T-cell (primary cell): ENCODE data around the gene RPL31. TPM values are rescaled to one million over a fixed set of nuclear protein-coding genes. Genes with fewer than 3 reads are reported as not detected.
"Not testable (repeated sequence)": the region's sequence is repeated elsewhere in the genome, so short reads cannot be mapped to it uniquely, and the experiment has no call there.

Experiments used
- ATAC-seq, 4 experiments: fragments of 200-7000 bp in 3 of 4; fragments of 150-1000 bp in 1 of 4; cut with Tn5 transposase; replicated peaks in 1 of 4; 1 replicate in 3 of 4; 2 replicates in 1 of 4; pipeline ENCODE4 v1.10.0; 2021; ENCODE audit warnings: moderate library complexity in 3 of 4, mild to moderate bottlenecking in 2 of 4, moderate number of reproducible peaks in 1 of 4
- CTCF ChIA-PET, 2 donors: fragments of 300-600 bp; sonication (Branson Sonifier 250); formaldehyde crosslinking; loops; one replicate each; lab custom pipeline; 2022; ENCODE audit warnings: antibody characterized with exemption in 2 of 2; lab: Charles Lee
- POLR2A ChIA-PET, 2 donors: fragments of 300-600 bp; sonication (Branson Sonifier 250); formaldehyde crosslinking; loops; one replicate each; lab custom pipeline; 2022; ENCODE audit warnings: antibody characterized with exemption in 2 of 2; lab: Charles Lee
- DNase-seq, 35 experiments: peaks; one replicate each; pipeline versions ENCODE4 v3.0.0 to v3.0.0-alpha.2; 2013 to 2023
- H3K27ac ChIP-seq: one replicate; pipeline ENCODE4 v1.5.1; 2013; ENCODE audit warnings: low read length
- H3K27me3 ChIP-seq, 2 experiments: replicated peaks in 1 of 2; 1 replicate in 1 of 2; 2 replicates in 1 of 2; pipeline versions ENCODE4 v1.6.1 to v1.7.0; 2013; ENCODE audit warnings: low read length in 1 of 2, mixed read lengths in 1 of 2; ENCODE audit not compliant: control insufficient read depth in 2 of 2, insufficient read depth in 2 of 2; ENCODE audit errors: extremely low read depth in 1 of 2
- H3K36me3 ChIP-seq, 2 donors: 1 replicate in 1 of 2; 2 replicates in 1 of 2; pipeline versions ENCODE4 v1.6.1 to v1.7.0; 2013; ENCODE audit warnings: low read length in 1 of 2; ENCODE audit not compliant: control insufficient read depth in 2 of 2, insufficient read depth in 1 of 2; ENCODE audit errors: extremely low read depth in 1 of 2
- H3K4me1 ChIP-seq, 2 experiments: 1 replicate in 1 of 2; 2 replicates in 1 of 2; pipeline versions ENCODE4 v1.6.1 to v1.7.0; 2013; ENCODE audit warnings: low read length in 2 of 2, mixed read lengths in 1 of 2; ENCODE audit not compliant: insufficient read depth in 2 of 2, control insufficient read depth in 1 of 2; ENCODE audit errors: extremely low read depth in 1 of 2
- H3K4me3 ChIP-seq, 2 donors: 1 replicate in 1 of 2; 2 replicates in 1 of 2; pipeline versions ENCODE4 v1.5.1 to v1.7.0; 2013; ENCODE audit warnings: mild to moderate bottlenecking in 2 of 2, low read length in 1 of 2, moderate library complexity in 1 of 2; ENCODE audit not compliant: control insufficient read depth in 1 of 2; ENCODE audit errors: extremely low read depth in 1 of 2
- H3K9me3 ChIP-seq: 2 replicates; pipeline ENCODE4 v1.7.0; 2013
- H3K27ac Mint-ChIP-seq, 2 donors: one replicate each; pipeline ENCODE4 v1.8.0; 2020 to 2021; ENCODE audit warnings: mild to moderate bottlenecking in 2 of 2, mixed read lengths in 2 of 2
- H3K27me3 Mint-ChIP-seq, 2 donors: one replicate each; pipeline ENCODE4 v1.8.0; 2021 to 2022; ENCODE audit warnings: mixed read lengths in 2 of 2
- H3K36me3 Mint-ChIP-seq: one replicate; pipeline ENCODE4 v1.8.0; 2021; ENCODE audit warnings: mixed read lengths
- H3K4me1 Mint-ChIP-seq, 3 donors: one replicate each; pipeline ENCODE4 v1.8.0; 2020 to 2022; ENCODE audit warnings: mixed read lengths in 3 of 3, mild to moderate bottlenecking in 1 of 3
- H3K4me3 Mint-ChIP-seq, 3 donors: one replicate each; pipeline ENCODE4 v1.8.0; 2020 to 2022; ENCODE audit warnings: mild to moderate bottlenecking in 3 of 3, mixed read lengths in 3 of 3, moderate library complexity in 3 of 3
- H3K9me3 Mint-ChIP-seq, 3 donors: one replicate each; pipeline ENCODE4 v1.8.0; 2020 to 2022; ENCODE audit warnings: mixed read lengths in 3 of 3
- WGBS: methylation state at CpG from one replicate; pipeline ENCODE4 v1.1.5; 2013; ENCODE audit warnings: missing lambda C conversion rate; ENCODE audit not compliant: insufficient coverage; 5-methylcytosine and 5-hydroxymethylcytosine counted together
- total RNA-seq, 35 experiments: library from RNA in 6 of 35; stranded (reverse) in 6 of 35; fragments of 120-200 nt in 1 of 35; gene quantifications; one replicate each; pipeline versions ENCODE4 v1.2.1 to v1.2.4 and lab custom pipeline; 2013 to 2026

Gene RPL31
- total RNA-seq, 5 donors from 2014 or later (not counting 1 experiment from before 2014, with no cell fraction given) = 1,802 to 2,371 (median 2,279) TPM

DNA sequence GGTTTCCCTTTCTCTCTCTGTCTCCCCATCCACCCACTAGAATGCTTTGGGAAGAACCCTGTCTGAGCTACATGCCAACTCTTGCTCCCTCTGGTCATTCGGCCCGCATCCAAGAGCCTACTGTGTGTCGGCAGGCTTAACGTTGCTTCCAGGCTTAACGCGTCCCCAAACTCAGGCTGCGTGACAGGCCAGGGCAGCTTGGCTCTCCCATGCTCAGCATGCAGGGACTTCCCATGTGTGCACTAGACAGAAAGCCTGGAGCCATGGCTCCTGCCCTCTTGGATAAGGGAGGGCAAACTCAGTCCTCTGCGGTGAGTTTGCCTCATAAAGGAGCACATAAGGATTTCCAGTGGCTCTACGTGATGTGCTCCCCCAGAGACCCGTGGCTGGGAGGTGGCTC, 43.2 kb downstream of the RPL31 start:
- H3K27ac Mint-ChIP-seq = no peak overlapping the region
- Histone ChIP-seq H3K36me3 (no peaks in the 10 kb centered on the region), H3K27ac (no peak overlapping the region), H3K4me3 (no peak overlapping the region), H3K27me3 (no peaks in the 10 kb centered on the region), H3K9me3 (no peaks in the 10 kb centered on the region), H3K4me1 (no peaks in the 10 kb centered on the region)
- no peak overlapping the region for H3K4me3 Mint-ChIP-seq
- no peaks in the 10 kb centered on the region for H3K4me1 Mint-ChIP-seq
- DNase-seq = no peak
- CTCF ChIA-PET = no interaction called here
- peaks cover 0 to 1% of the 10 kb centered on the region in 2 donors for H3K27me3 Mint-ChIP-seq
- POLR2A ChIA-PET = no interaction called here
- H3K9me3 Mint-ChIP-seq = peaks cover 0 to 2% (median 0%) of the 10 kb centered on the region in 3 donors
- ATAC-seq = no peak
- 92% methylated on average over 10 of the region's 10 CpGs for WGBS
- H3K36me3 Mint-ChIP-seq = no peaks in the 10 kb centered on the region

DNA sequence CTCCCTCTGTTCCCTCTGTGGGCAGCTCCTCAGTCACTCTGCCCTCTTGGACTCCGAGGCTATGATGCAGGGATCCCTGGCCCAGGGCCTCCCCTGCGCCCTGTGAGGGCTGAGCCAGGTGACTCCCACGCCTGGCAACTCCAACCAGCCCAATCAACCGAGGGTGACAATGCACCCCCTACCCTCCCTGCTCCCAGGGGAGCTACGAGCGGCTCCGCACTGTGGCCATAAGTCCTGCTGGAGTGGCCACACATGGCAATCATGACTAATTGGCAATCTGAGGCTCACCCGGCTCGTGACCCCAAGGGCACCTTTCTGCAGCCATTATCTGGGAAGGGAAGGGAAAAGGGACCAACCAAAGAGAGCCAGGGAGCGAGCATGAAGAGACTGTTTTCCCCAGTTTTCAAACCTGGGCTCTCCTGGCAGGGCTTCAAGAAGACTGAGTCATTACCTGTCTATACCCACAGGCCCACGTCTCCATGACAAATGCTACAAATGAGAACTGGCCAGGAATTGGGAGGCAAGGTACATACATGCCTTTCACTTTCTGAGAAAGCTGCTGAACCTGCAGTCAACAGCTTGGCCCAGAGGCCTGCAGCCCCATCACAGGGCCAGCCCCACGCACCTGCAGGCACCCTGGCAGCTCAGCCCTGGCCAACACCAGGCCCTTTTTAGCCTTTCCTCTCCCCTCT, 45.1 kb downstream of the RPL31 start:
- 79% methylated on average over 4 of the region's 12 CpGs for WGBS
- POLR2A ChIA-PET = interaction anchor here in 1 of 2 donors (0.5 kb wide), 1 partner anchor 1111 kb away, joined by 3 read pairs; no protein-coding TSS in a partner anchor
- Mint-ChIP-seq H3K4me3 (no peak overlapping the region), H3K27ac (no peak overlapping the region), H3K4me1 (no peaks in the 10 kb centered on the region), H3K27me3 (no peaks in the 10 kb centered on the region), H3K9me3 (peaks cover 0 to 3% (median 0%) of the 10 kb centered on the region in 3 donors), H3K36me3 (no peaks in the 10 kb centered on the region)
- ATAC-seq = no peak
- no peak for DNase-seq
- no peaks in the 10 kb centered on the region for H3K9me3 ChIP-seq
- H3K4me1 ChIP-seq = no peaks in the 10 kb centered on the region
- CTCF ChIA-PET = no interaction called here
- H3K27ac ChIP-seq = no peak overlapping the region
- H3K4me3 ChIP-seq = no peak overlapping the region
- H3K36me3 ChIP-seq = no peaks in the 10 kb centered on the region
- no peaks in the 10 kb centered on the region for H3K27me3 ChIP-seq

DNA sequence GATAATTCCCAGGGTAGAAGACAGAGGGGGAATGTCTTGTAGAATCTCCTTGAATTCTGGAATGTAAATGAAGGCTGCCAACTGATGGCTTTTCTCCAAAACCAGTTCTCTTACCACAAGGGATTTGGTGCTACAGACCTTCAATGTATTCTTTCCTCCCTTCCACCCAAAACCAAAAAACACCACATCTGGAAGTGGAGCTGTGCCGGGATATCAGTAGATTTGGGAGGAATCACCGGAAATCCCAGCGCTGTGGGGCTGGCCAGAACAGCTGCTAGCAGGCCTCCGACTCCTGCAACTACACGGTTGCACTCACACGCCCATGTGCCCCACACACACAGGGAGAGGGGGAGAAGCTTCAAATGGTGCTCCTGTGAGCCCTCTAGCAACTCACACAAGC, 45.7 kb downstream of the RPL31 start:
- H3K4me1 ChIP-seq = no peaks in the 10 kb centered on the region
- no peaks in the 10 kb centered on the region for H3K27me3 ChIP-seq
- H3K4me3 ChIP-seq = no peak overlapping the region
- 100% methylated on average over 4 of the region's 6 CpGs for WGBS
- no peaks in the 10 kb centered on the region for H3K27me3 Mint-ChIP-seq
- H3K9me3 Mint-ChIP-seq = peaks cover 0 to 3% (median 0%) of the 10 kb centered on the region in 3 donors
- H3K36me3 Mint-ChIP-seq = no peaks in the 10 kb centered on the region
- H3K27ac Mint-ChIP-seq = no peak overlapping the region
- no peak overlapping the region for H3K27ac ChIP-seq
- no peaks in the 10 kb centered on the region for H3K4me1 Mint-ChIP-seq
- ATAC-seq = no peak
- DNase-seq = no peak
- no peak overlapping the region for H3K4me3 Mint-ChIP-seq
- no peaks in the 10 kb centered on the region for H3K9me3 ChIP-seq
- POLR2A ChIA-PET = no interaction called here
- H3K36me3 ChIP-seq = no peaks in the 10 kb centered on the region
- CTCF ChIA-PET = no interaction called here

DNA sequence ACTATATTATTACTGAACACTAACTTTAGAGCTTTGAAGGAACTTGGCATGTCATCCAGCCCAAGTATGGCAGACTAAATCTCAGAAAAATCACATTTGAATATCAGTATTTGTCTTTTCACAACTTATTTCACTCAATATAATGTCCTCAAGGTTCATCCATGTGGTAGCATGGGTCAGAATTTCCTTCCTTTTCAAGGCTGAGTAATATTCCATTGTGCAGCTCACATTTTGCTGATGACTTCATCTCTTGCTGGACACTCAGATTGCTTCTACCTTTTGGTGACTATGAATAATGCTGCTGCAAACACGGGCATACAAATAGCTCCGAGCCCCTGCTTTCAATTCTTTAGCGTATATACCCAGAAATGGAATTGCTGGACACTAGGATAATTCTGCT, 46.7 kb downstream of the RPL31 start:
- H3K36me3 ChIP-seq = no peaks in the 10 kb centered on the region
- WGBS = no CpG with 5 or more reads among the region's 3 CpGs
- POLR2A ChIA-PET = interaction anchor here in 1 of 2 donors (0.6 kb wide), 1 partner anchor 9 kb away, joined by 3 read pairs; no protein-coding TSS in a partner anchor
- H3K27ac ChIP-seq = no peak overlapping the region
- no peak overlapping the region for H3K4me3 ChIP-seq
- H3K4me1 Mint-ChIP-seq = no peaks in the 10 kb centered on the region
- H3K9me3 Mint-ChIP-seq = peaks cover 0 to 3% (median 0%) of the 10 kb centered on the region in 3 donors
- H3K27me3 ChIP-seq = no peaks in the 10 kb centered on the region
- no peaks in the 10 kb centered on the region for H3K9me3 ChIP-seq
- H3K4me1 ChIP-seq = no peaks in the 10 kb centered on the region
- H3K36me3 Mint-ChIP-seq = no peaks in the 10 kb centered on the region
- no peak overlapping the region for H3K4me3 Mint-ChIP-seq
- CTCF ChIA-PET = no interaction called here
- no peak for ATAC-seq
- no peak for DNase-seq
- no peak overlapping the region for H3K27ac Mint-ChIP-seq
- no peaks in the 10 kb centered on the region for H3K27me3 Mint-ChIP-seq

DNA sequence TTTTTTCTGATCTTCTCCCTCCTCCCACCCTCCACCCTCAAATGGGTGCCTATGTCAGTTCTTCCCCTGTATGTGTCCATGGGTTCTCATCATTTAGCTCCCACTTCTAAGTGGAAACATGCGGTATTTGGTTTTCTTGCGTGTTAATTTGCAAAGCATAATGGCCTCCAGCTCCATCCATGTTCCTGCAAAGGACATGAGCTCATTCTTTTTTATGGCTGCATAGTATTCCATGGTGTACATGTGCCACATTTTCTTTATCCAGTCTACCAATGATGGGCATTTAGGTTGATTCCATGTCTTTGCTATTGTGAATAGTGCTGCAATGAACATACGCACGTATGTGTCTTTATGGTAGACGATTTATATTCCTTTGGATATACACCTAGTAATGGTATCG, 48.8 kb downstream of the RPL31 start:
- H3K9me3 Mint-ChIP-seq, H3K9me3 ChIP-seq, H3K4me3 Mint-ChIP-seq, H3K4me3 ChIP-seq, H3K4me1 ChIP-seq, H3K4me1 Mint-ChIP-seq, H3K27me3 Mint-ChIP-seq, ATAC-seq, DNase-seq, H3K36me3 Mint-ChIP-seq, H3K27ac Mint-ChIP-seq, H3K36me3 ChIP-seq, H3K27me3 ChIP-seq, H3K27ac ChIP-seq, POLR2A ChIA-PET, CTCF ChIA-PET: not testable (repeated sequence)
- 100% methylated on average over 1 of the region's 6 CpGs for WGBS

DNA sequence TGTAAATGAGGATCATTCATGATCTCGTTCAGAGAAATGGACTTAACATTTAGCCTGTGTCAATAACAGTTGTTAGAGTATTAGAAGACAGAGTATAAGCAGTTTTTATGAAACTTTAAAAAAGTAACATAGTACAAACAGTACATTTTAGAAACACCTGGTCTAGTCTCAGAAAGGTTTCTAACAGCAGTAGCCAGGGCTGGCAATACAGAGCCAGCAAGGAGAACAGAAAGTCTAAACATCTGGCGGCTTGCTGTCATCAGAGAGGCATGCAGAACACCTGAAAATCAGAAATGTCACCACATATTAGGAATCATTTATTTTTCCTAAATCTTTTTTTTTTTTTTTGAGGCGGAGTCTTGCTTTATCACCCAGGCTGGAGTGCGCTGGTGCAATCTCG, 50.1 kb downstream of the RPL31 start:
- Mint-ChIP-seq H3K4me3 (no peak overlapping the region), H3K27ac (no peak overlapping the region), H3K9me3 (peaks cover 0 to 3% (median 0%) of the 10 kb centered on the region in 3 donors), H3K36me3 (no peaks in the 10 kb centered on the region), H3K4me1 (no peaks in the 10 kb centered on the region), H3K27me3 (no peaks in the 10 kb centered on the region)
- CTCF ChIA-PET = no interaction called here
- no peak overlapping the region for H3K27ac ChIP-seq
- no peaks in the 10 kb centered on the region for H3K9me3 ChIP-seq
- H3K36me3 ChIP-seq = no peaks in the 10 kb centered on the region
- H3K4me3 ChIP-seq = no peak overlapping the region
- H3K4me1 ChIP-seq = no peaks in the 10 kb centered on the region
- no peak for ATAC-seq
- no peaks in the 10 kb centered on the region for H3K27me3 ChIP-seq
- POLR2A ChIA-PET = interaction anchor here in 1 of 2 donors (0.6 kb wide), 1 partner anchor 11 kb away, joined by 3 read pairs; no protein-coding TSS in a partner anchor
- no peak for DNase-seq
- 86% methylated on average over 1 of the region's 5 CpGs for WGBS
